DND-41 (cell line): ENCODE data around the gene XRCC5.

Experiments used
- EZH2 ChIP-seq: IDR thresholded peaks from 3 replicates; pipeline ENCODE4 v1.6.1; 2012; ENCODE audit warnings: borderline replicate concordance, low read depth, mild to moderate bottlenecking, moderate library complexity, low read length, inconsistent platforms; ENCODE audit not compliant: severe bottlenecking
- TF ChIP-seq, protein P1 (sequence below): IDR thresholded peaks from 2 replicates; pipeline ENCODE4 v1.5.1; 2012; ENCODE audit warnings: borderline replicate concordance, low read length, moderate library complexity, mild to moderate bottlenecking; ENCODE audit not compliant: poor library complexity, severe bottlenecking; ENCODE audit errors: extremely low read depth

DNA sequence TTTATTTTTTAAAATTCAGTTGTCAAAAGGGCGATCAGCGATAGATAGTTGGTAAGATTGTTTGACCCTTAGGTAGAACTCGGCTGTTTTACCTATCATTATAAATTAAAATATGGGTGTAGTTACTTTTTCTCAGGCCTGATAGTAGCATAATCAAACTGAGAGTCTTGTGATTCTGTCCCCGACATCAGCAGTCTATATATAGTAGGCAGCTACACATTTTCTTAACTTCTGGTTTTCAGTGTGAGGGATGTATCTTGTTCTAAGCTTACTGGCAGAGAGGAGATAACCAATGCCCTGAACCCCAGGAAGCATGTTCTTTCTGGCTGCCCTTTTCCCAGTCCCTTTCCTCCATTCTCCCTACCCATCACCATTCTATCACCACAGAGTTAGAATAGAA is 56.6 kb downstream of the XRCC5 start:
- TF ChIP-seq, protein P1, sequence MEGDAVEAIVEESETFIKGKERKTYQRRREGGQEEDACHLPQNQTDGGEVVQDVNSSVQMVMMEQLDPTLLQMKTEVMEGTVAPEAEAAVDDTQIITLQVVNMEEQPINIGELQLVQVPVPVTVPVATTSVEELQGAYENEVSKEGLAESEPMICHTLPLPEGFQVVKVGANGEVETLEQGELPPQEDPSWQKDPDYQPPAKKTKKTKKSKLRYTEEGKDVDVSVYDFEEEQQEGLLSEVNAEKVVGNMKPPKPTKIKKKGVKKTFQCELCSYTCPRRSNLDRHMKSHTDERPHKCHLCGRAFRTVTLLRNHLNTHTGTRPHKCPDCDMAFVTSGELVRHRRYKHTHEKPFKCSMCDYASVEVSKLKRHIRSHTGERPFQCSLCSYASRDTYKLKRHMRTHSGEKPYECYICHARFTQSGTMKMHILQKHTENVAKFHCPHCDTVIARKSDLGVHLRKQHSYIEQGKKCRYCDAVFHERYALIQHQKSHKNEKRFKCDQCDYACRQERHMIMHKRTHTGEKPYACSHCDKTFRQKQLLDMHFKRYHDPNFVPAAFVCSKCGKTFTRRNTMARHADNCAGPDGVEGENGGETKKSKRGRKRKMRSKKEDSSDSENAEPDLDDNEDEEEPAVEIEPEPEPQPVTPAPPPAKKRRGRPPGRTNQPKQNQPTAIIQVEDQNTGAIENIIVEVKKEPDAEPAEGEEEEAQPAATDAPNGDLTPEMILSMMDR = no peak
- TF ChIP-seq EZH2 = no peak
